HepG2 (cell line): ENCODE measurements around the gene RPS14. TPM values are rescaled to one million over a fixed set of nuclear protein-coding genes. Genes with fewer than 3 reads are reported as not detected.
A peak's percentile ranks its signal among the peaks of the same experiment; 100 is the strongest.

Experiments used
- CEBPG ChIP-seq: IDR thresholded peaks from 2 replicates; pipeline ENCODE4 v1.6.1; 2016
- ETV5 ChIP-seq: IDR thresholded peaks from 2 replicates; pipeline ENCODE4 v1.6.1; 2018; ENCODE audit warnings: missing biosample characterization, missing genetic modification reagents, inconsistent platforms, borderline replicate concordance
- GABPB1 ChIP-seq: IDR thresholded peaks from 2 replicates; pipeline ENCODE4 v1.6.1; 2016; ENCODE audit warnings: mild to moderate bottlenecking, missing genetic modification reagents, moderate library complexity, missing compliant biosample characterization
- GLMP ChIP-seq: sonication (generic); formaldehyde crosslinking; IDR thresholded peaks from 2 replicates; pipeline ENCODE4 v1.9.0; 2021; ENCODE audit warnings: missing genetic modification reagents, mild to moderate bottlenecking, borderline replicate concordance
- HMGXB4 ChIP-seq, 2 experiments: sonication (generic) in 1 of 2; formaldehyde crosslinking in 1 of 2; IDR thresholded peaks; 2 replicates each; pipeline versions ENCODE4 v1.4.0 to v1.6.1; 2018 to 2020; ENCODE audit warnings: missing genetic modification reagents in 2 of 2, borderline replicate concordance in 1 of 2, low read depth in 1 of 2, mild to moderate bottlenecking in 1 of 2, missing biosample characterization in 1 of 2
- NR2F6 ChIP-seq, 2 experiments: IDR thresholded peaks; 2 replicates each; pipeline ENCODE4 v1.6.1; 2016; ENCODE audit warnings: antibody characterized with exemption in 1 of 2, mild to moderate bottlenecking in 1 of 2
- PCBP2 ChIP-seq: fragments of 200-400 bp; formaldehyde crosslinking; optimal IDR thresholded peaks from 2 replicates; pipeline ENCODE3; 2018; ENCODE audit warnings: low read length, low read depth; ENCODE audit not compliant: poor library complexity, severe bottlenecking
- PRDM4 ChIP-seq: sonication (generic); formaldehyde crosslinking; IDR thresholded peaks from 2 replicates; pipeline ENCODE4 v1.9.0; 2021; ENCODE audit warnings: missing genetic modification reagents, borderline replicate concordance
- RBM22 ChIP-seq: fragments of 200-400 bp; formaldehyde crosslinking; optimal IDR thresholded peaks from 2 replicates; pipeline ENCODE3; 2017; ENCODE audit warnings: mild to moderate bottlenecking, low read length, moderate library complexity
- RORA ChIP-seq: sonication (generic); formaldehyde crosslinking; IDR thresholded peaks from 2 replicates; pipeline ENCODE4 v1.5.0; 2020; ENCODE audit warnings: mild to moderate bottlenecking, missing genetic modification reagents, moderate library complexity
- SP4 ChIP-seq: sonication (generic); formaldehyde crosslinking; IDR thresholded peaks from 2 replicates; pipeline ENCODE4 v1.8.1; 2023; ENCODE audit warnings: mild to moderate bottlenecking, missing genetic modification reagents
- ZFP62 ChIP-seq: sonication (generic); formaldehyde crosslinking; IDR thresholded peaks from 2 replicates; pipeline ENCODE4 v1.4.0; 2020; ENCODE audit warnings: missing genetic modification reagents
- ZNF224 ChIP-seq: sonication (generic); formaldehyde crosslinking; IDR thresholded peaks from 2 replicates; pipeline ENCODE4 v1.5.0; 2020; ENCODE audit warnings: mild to moderate bottlenecking, missing genetic modification reagents
- ZNF644 ChIP-seq: IDR thresholded peaks from 2 replicates; pipeline ENCODE4 v1.6.1; 2016; ENCODE audit warnings: low read depth
- ZNF670 ChIP-seq: sonication (generic); formaldehyde crosslinking; IDR thresholded peaks from 2 replicates; pipeline ENCODE4 v1.8.0; 2022; ENCODE audit warnings: mild to moderate bottlenecking, missing genetic modification reagents, borderline replicate concordance
- ZNF775 ChIP-seq: sonication (generic); formaldehyde crosslinking; IDR thresholded peaks from 2 replicates; pipeline ENCODE4 v1.4.0; 2020; ENCODE audit warnings: missing genetic modification reagents, mild to moderate bottlenecking, moderate library complexity, borderline replicate concordance
- ZNF788 ChIP-seq: sonication (generic); formaldehyde crosslinking; IDR thresholded peaks from 2 replicates; pipeline ENCODE4 v1.5.0; 2020; ENCODE audit warnings: mild to moderate bottlenecking, missing genetic modification reagents, borderline replicate concordance
- ZUFSP ChIP-seq: sonication (generic); formaldehyde crosslinking; IDR thresholded peaks from 2 replicates; pipeline ENCODE4 v1.9.0; 2021; ENCODE audit warnings: missing genetic modification reagents, mild to moderate bottlenecking, borderline replicate concordance
- polyA plus RNA-seq, 8 experiments: library from polyadenylated mRNA; depleted of rRNA in 3 of 8; stranded (reverse) in 7 of 8; unstranded in 1 of 8; fragments of >200 nt; fragmentation: Illumina TruSeq in 4 of 8; extraction: Trizol in 4 of 8; gene quantifications; 2 replicates each; pipeline versions ENCODE4 v1.2.1 to v1.2.3, GENCODE V29; 2011 to 2016; ENCODE audit warnings: low read depth in 4 of 8, missing spikeins in 1 of 8, mixed read lengths in 1 of 8; ENCODE audit not compliant: insufficient read depth in 1 of 8
- total RNA-seq, 5 experiments: library from RNA; depleted of rRNA; stranded (reverse); fragments of >200 nt; fragmentation: Illumina TruSeq; extraction: Trizol; gene quantifications; 2 replicates each; pipeline ENCODE4 v1.2.3, GENCODE V29; 2016; ENCODE audit warnings: low read depth in 1 of 5

Gene RPS14
- total and polyA plus RNA-seq, 2 of the 13 experiments (the other 11 are each of a cell fraction or from before 2014, with no cell fraction given), result 2,116 to 3,295 TPM

- no peak for TF ChIP-seq PCBP2
- TF ChIP-seq SP4 (CRISPR knock-in tag), result no peak
- no peak for TF ChIP-seq ZNF644 (CRISPR knock-in tag)
- no peak for TF ChIP-seq ZNF224 (CRISPR knock-in tag)
- no peak for TF ChIP-seq ZNF775 (CRISPR knock-in tag)
- TF ChIP-seq PRDM4 (CRISPR knock-in tag), result no peak
- 0 out of 2 replicates have a peak, but pooled peaks have one; percentile 11 for TF ChIP-seq GABPB1 (CRISPR knock-in tag)
- no peak for TF ChIP-seq NR2F6 (IDR thresholded peaks at IDR 0.05)
- TF ChIP-seq NR2F6 (CRISPR knock-in tag; IDR thresholded peaks at IDR 0.05), result peak; percentile 40
- TF ChIP-seq CEBPG, result peak; percentile 57
- TF ChIP-seq ZUFSP (CRISPR knock-in tag), result no peak
- no peak for TF ChIP-seq ZNF670 (CRISPR knock-in tag)
- TF ChIP-seq RBM22, result no peak
- no peak for TF ChIP-seq RORA (CRISPR knock-in tag)
- no peak for TF ChIP-seq ZFP62
- peak; percentile 34 to 60; a peak in 1 of 4 replicates for TF ChIP-seq HMGXB4 (CRISPR knock-in tag; IDR thresholded peaks at IDR 0.05; ENCODE audit: borderline replicate concordance in 1 of 2, low read depth in 1 of 2)
- TF ChIP-seq GLMP (CRISPR knock-in tag), result no peak
- TF ChIP-seq ZNF788, result peak; percentile 32; the same call in 1 of the 2 replicates
- TF ChIP-seq ETV5 (CRISPR knock-in tag), result no peak
These were observed 37.9 kb upstream of the RPS14 start (continued) for GRCh38 chr5:150487199-150488061.
